ENCODE measurements around the gene GPR141.

- no peak for TF ChIP-seq POLR2A (IDR thresholded peaks at IDR 0.05; ENCODE audit: low read depth, low read length)
- no peak for TF ChIP-seq POLR2AphosphoS5 (IDR thresholded peaks at IDR 0.05; ENCODE audit: low read depth, low read length)
- no peak for TF ChIP-seq TAF1 (IDR thresholded peaks at IDR 0.05; ENCODE audit: low read depth, low read length)
- no peak for TF ChIP-seq PAX5 (IDR thresholded peaks at IDR 0.05; ENCODE audit: insufficient read depth, low read length, severe bottlenecking)
These were observed 10.6 kb upstream of the GPR141 start for GRCh38 chr7:37672926-37673325.
